ENCODE measurements around the gene CCDC91.
"Not testable (repeated sequence)": the region's sequence is repeated elsewhere in the genome, so short reads cannot be mapped to it uniquely, and the experiment has no call there.

Gene CCDC91

DNA sequence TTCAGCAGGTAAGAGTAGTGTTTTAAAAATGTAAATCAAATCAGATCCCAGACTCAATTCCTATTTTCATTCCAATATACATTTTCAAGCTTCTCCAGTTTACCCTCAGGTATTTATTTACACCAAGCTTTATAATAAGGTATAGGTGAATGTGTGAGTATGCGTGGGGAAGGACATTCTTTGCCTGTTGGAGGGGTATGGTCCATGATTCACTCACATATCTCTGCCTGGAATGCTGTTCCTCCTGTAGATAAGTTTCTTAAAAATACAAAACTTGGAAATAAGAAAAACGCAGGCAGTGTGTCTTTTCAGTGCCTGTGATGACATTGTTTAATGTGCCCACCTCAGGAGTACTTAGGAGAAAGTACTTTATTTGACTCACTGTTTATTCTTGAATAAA is 118.6 kb downstream of the CCDC91 start:
- TF ChIP-seq, protein P1, sequence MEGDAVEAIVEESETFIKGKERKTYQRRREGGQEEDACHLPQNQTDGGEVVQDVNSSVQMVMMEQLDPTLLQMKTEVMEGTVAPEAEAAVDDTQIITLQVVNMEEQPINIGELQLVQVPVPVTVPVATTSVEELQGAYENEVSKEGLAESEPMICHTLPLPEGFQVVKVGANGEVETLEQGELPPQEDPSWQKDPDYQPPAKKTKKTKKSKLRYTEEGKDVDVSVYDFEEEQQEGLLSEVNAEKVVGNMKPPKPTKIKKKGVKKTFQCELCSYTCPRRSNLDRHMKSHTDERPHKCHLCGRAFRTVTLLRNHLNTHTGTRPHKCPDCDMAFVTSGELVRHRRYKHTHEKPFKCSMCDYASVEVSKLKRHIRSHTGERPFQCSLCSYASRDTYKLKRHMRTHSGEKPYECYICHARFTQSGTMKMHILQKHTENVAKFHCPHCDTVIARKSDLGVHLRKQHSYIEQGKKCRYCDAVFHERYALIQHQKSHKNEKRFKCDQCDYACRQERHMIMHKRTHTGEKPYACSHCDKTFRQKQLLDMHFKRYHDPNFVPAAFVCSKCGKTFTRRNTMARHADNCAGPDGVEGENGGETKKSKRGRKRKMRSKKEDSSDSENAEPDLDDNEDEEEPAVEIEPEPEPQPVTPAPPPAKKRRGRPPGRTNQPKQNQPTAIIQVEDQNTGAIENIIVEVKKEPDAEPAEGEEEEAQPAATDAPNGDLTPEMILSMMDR (IDR thresholded peaks at IDR 0.05), result no peak
- H3K4me3 ChIP-seq, result no peak overlapping the region
- no peak for DNase-seq (ENCODE audit: low spot score)
- no peak overlapping the region for H3K27ac ChIP-seq

DNA sequence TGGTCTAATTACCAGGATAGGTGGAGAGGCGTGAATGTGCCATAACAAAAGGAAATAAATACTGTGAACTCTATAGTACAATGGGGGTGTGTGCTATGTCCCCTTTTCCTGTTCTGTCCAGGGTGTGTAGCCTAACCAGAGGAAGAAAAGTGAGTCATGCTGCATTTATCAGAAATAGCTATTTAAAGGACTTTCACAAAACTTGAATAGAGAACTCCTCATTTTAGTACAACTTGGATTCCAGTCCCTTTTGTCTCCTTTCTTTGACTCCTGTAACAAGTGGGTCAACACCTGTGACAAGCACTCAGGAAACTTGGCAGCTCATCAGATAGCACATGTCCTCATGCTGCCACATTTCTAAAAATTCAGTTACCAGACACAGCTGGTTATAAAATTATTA is 123.4 kb downstream of the CCDC91 start:
- no peak for DNase-seq (ENCODE audit: low spot score)
- Histone ChIP-seq H3K4me3 (no peak overlapping the region), H3K27ac (no peak overlapping the region)
- TF ChIP-seq, protein P1 (IDR thresholded peaks at IDR 0.05), result no peak

DNA sequence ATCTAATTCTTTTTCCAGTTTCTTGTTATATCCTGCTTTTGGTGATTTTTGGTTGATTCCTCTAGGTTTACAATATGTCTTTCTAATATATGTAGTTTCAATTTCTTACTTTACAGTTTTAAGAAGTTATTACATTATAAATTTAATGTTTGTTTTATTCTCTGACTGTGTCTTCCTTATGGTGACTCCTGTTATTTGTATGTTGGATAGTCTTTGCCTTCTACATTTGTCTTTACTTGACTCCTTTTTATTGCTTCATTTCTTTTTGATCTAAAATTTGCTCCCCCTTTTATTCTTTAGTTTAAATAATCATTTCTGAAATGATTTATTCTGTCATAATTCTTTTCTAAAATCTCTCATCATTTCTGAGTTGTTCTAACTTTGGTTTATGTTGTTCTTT is 125.8 kb downstream of the CCDC91 start:
- DNase-seq (ENCODE audit: low spot score), result no peak
- TF ChIP-seq, protein P1 (IDR thresholded peaks at IDR 0.05), result no peak
- no peak overlapping the region for H3K4me3 ChIP-seq
- H3K27ac ChIP-seq, result no peak overlapping the region

DNA sequence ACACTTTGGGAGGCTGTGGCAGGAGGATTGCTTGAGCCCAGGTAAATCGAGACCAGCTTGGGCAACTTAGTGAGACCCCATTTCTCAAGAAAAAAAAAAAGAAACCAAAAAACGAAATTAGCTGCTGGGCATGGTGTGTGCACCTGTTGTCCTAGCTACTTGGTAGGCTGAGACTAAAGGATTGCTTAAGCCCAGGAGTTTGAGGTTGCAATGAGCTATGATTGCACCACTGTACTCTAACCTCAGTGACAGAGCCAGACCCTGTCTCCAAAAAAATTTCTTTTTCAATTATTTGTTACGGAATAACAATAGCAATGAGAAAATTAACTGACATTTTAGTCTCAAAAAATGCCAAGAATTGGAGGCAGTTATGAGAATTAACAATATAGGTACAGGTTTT is 128.0 kb downstream of the CCDC91 start:
- no peak for DNase-seq (ENCODE audit: low spot score)
- Histone ChIP-seq H3K4me3 (no peak overlapping the region), H3K27ac (no peak overlapping the region)
- TF ChIP-seq, protein P1 (IDR thresholded peaks at IDR 0.05), result no peak

DNA sequence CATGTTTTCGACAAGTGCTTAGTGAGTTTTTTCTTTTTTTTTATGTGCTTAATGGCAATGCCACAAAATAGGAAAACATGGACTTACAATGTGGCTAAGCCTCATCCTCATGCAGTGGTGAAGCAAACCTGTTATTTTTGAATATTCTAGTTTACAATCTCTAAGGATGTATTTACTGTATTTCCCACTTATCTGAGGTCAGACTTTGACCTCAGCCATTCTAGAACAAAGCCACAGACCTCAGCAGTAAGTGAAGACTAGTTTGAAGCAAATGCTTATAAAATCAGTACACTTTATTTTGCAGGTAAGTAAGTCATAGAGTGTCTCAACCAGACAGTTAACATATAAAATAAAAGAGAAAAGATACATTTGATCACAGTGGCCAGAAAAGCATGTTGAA is 130.1 kb downstream of the CCDC91 start:
- no peak overlapping the region for H3K27ac ChIP-seq
- TF ChIP-seq, protein P1 (IDR thresholded peaks at IDR 0.05), result no peak
- DNase-seq (ENCODE audit: low spot score), result no peak
- no peak overlapping the region for H3K4me3 ChIP-seq

DNA sequence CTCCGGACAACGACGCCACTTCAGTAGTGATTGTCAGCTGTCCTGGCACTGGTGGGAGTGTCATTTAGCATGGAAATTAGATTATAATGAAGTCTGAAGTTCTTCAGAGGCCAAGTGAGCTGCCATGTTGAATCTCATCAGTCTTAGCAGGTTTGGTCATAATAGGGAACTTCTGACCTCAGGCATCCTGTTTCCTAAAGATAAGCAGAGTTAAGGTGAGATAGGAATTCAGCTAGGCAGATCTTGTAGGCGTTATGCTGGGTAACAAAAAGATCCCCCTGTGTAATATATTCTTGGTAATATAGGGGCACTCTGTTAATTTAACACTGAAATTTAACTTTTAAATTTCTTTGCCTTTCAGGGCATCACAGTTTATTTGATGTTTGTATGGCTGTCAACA is 137.5 kb downstream of the CCDC91 start:
- Histone ChIP-seq H3K27ac (no peak overlapping the region), H3K4me3 (no peak overlapping the region)
- TF ChIP-seq, protein P1 (IDR thresholded peaks at IDR 0.05), result no peak
- DNase-seq (ENCODE audit: low spot score), result no peak

DNA sequence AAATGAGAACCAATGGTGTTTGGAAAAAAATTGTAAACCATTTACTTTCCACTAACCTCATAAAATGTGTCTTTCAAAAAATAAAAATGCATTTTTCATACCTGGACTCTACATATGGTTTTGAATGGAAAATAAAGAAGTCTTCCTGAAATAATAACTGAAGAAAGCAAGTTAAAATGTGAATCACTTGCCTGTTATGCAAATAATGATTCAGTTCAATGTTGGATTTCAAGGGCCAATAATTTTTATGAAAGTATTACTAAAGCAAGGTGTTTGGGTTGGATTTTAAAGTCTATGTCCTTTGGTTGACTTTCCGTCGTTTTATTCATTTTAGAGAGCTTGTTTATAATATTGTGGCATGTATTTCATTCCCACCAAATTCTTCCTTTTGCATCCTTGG is 138.7 kb downstream of the CCDC91 start:
- no peak for DNase-seq (ENCODE audit: low spot score)
- Histone ChIP-seq H3K27ac (no peak overlapping the region), H3K4me3 (no peak overlapping the region)
- TF ChIP-seq, protein P1 (IDR thresholded peaks at IDR 0.05), result no peak

DNA sequence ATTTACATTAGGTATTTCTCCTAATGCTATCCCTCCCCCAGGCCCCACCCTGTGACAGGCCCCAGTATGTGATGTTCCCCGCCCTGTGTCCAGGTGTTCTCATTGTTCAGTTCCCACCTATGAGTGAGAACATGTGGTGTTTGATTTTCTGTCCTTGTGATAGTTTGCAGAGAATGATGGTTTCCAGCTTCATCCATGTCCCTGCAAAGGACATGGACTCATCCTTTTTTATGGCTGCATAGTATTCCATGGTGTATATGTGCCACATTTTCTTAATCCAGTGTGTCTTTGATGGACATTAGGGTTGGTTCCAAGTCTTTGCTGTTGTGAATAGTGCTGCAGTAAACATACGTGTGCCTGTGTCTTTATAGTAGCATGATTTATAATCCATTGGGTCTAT is 139.5 kb downstream of the CCDC91 start:
- H3K27ac ChIP-seq, H3K4me3 ChIP-seq: not testable (repeated sequence)

DNA sequence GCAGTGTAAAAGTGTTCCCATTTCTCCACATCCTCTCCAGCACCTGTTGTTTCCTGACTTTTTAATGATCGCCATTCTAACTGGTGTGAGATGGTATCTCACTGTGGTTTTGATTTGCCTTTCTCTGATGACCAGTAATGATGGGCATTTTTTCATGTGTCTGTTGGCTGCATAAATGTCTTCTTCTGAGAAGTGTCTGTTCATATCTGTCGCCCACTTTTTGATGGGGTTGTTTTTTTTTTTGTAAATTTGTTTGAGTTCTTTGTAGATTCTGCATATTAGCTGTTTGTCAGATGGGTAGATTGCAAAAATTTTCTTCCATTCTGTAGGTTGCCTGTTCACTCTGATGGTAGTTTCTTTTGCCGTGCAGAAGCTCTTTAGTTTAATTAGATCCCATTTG is 140.0 kb downstream of the CCDC91 start:
- H3K27ac ChIP-seq; H3K4me3 ChIP-seq; DNase-seq (ENCODE audit: low spot score): not testable (repeated sequence)

More for the DNA sequence above, 139.5 kb downstream of the CCDC91 start:
- not testable (repeated sequence) for DNase-seq (ENCODE audit: low spot score)

Data from coronary artery (tissue), 2 donors.